Body of pancreas (tissue), 4 donors: ENCODE measurements around the gene SLC25A25. TPM values are rescaled to one million over a fixed set of nuclear protein-coding genes. Genes with fewer than 3 reads are reported as not detected.
A peak's percentile ranks its signal among the peaks of the same experiment; 100 is the strongest.

ENCODE experiments used
- ATAC-seq: fragments of 150-250 bp; one replicate; pipeline ENCODE4 v1.9.1; 2016
- DNase-seq, 4 donors: peaks; one replicate each; pipeline ENCODE4 v3.0.0-alpha.2; 2019
- H3K27ac ChIP-seq, 4 donors: fragments of 200-600 bp; sonication (generic); 1 replicate in 3 of 4; 2 replicates in 1 of 4; pipeline versions ENCODE4 v1.5.1 to v1.6.1; 2016 to 2019; ENCODE audit warnings: mild to moderate bottlenecking in 1 of 4, mixed read lengths in 1 of 4, moderate library complexity in 1 of 4
- H3K27me3 ChIP-seq, 2 donors: fragments of 200-600 bp; sonication (generic); one replicate each; pipeline ENCODE4 v1.6.0; 2016; ENCODE audit warnings: mild to moderate bottlenecking in 1 of 2
- H3K36me3 ChIP-seq, 2 donors: fragments of 200-600 bp; sonication (generic); replicated peaks in 1 of 2; 2 replicates each; pipeline ENCODE4 v1.5.1; 2016; ENCODE audit warnings: low read depth in 2 of 2; ENCODE audit not compliant: insufficient read depth in 1 of 2
- H3K4me1 ChIP-seq: fragments of 200-600 bp; sonication (generic); one replicate; pipeline ENCODE4 v1.6.0; 2016
- H3K4me3 ChIP-seq, 2 donors: fragments of 200-600 bp; sonication (generic); 1 replicate in 1 of 2; 2 replicates in 1 of 2; pipeline ENCODE4 v1.5.1; 2016 to 2019
- H3K9me3 ChIP-seq, 3 donors: fragments of 200-600 bp; sonication (generic); 1 replicate in 2 of 3; 2 replicates in 1 of 3; pipeline ENCODE4 v1.5.1; 2016
- POLR2A ChIP-seq, 3 donors: fragments of 450-650 bp; IDR thresholded peaks; one replicate each; pipeline ENCODE4 v1.6.1; 2016; ENCODE audit warnings: antibody characterized with exemption in 3 of 3, mild to moderate bottlenecking in 2 of 3
- WGBS, 2 donors: methylation state at CpG; one replicate each; pipeline ENCODE4 v1.1.5; 2017; 5-methylcytosine and 5-hydroxymethylcytosine counted together
- intact Hi-C: fragments of 100-400 bp; cut with DNase I; formaldehyde crosslinking; loops from one replicate; pipeline ENCODE4 v1.15.1; 2023
- total RNA-seq, 2 donors: library from RNA; depleted of rRNA; stranded (reverse); fragments of >200 nt; gene quantifications; one replicate each; pipeline ENCODE4 v1.1.0, GENCODE V29; 2016
- TF ChIP-seq, protein P1 (sequence below), 7 experiments: fragments of 450-650 bp in 4 of 7; fragments of 200-600 bp in 3 of 7; sonication (generic) in 3 of 7; IDR thresholded peaks; one replicate each; pipeline ENCODE4 v1.5.1; 2016 to 2019; ENCODE audit warnings: antibody characterized with exemption in 7 of 7

The SLC25A25 gene
- total RNA-seq, 2 donors from 2014 or later, result 31.4 to 36.6 TPM

DNA sequence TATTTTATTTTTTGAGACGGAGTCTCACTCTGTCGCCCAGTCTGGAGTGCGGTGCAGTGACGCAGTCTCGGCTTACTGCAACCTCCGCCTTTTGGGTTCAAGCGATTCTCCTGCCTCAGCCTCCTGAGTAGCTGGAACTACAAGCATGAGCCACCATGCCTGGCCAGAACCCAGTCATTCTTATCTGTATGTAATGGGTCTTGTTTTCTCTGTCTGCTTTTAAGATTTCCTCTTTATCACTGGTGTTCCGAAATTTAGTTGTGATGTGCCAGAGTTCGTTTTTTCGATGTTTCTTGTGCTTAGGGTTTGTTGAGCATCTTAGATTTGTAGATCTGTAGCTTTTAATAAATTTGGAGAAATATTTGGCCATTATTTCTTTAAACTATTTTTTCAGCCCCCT lies 19.2 kb downstream of the SLC25A25 start:
- ATAC-seq (no peak), DNase-seq (no peak)
- Histone ChIP-seq H3K9me3 (no peaks in the 10 kb centered on the region), H3K4me3 (no peak overlapping the region), H3K27ac (no peak overlapping the region), H3K4me1 (peaks cover 5% of the 10 kb centered on the region), H3K27me3 (no peaks in the 10 kb centered on the region), H3K36me3 (no peaks in the 10 kb centered on the region)
- intact Hi-C loops, result no loop called here
- whole genome bisulfite sequencing, 2 donors, result 68 to 77% methylated on average over 10 of the region's 10 CpGs
- TF ChIP-seq, protein P1, sequence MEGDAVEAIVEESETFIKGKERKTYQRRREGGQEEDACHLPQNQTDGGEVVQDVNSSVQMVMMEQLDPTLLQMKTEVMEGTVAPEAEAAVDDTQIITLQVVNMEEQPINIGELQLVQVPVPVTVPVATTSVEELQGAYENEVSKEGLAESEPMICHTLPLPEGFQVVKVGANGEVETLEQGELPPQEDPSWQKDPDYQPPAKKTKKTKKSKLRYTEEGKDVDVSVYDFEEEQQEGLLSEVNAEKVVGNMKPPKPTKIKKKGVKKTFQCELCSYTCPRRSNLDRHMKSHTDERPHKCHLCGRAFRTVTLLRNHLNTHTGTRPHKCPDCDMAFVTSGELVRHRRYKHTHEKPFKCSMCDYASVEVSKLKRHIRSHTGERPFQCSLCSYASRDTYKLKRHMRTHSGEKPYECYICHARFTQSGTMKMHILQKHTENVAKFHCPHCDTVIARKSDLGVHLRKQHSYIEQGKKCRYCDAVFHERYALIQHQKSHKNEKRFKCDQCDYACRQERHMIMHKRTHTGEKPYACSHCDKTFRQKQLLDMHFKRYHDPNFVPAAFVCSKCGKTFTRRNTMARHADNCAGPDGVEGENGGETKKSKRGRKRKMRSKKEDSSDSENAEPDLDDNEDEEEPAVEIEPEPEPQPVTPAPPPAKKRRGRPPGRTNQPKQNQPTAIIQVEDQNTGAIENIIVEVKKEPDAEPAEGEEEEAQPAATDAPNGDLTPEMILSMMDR (IDR thresholded peaks at IDR 0.05), result no peak
- no peak for TF ChIP-seq POLR2A (IDR thresholded peaks at IDR 0.05)

GRCh38 chr9:128088253-128088945 lies 20.4 kb downstream of the SLC25A25 start:
- DNase-seq, result no peak
- WGBS, 2 donors, result 75 to 83% methylated on average over 9 of the region's 9 CpGs
- no peaks in the 10 kb centered on the region for H3K27me3 ChIP-seq
- no peaks in the 10 kb centered on the region for H3K36me3 ChIP-seq
- TF ChIP-seq, protein P1 (IDR thresholded peaks at IDR 0.05), result no peak
- TF ChIP-seq POLR2A (IDR thresholded peaks at IDR 0.05), result no peak
- no peaks in the 10 kb centered on the region for H3K9me3 ChIP-seq
- no peak overlapping the region for H3K4me3 ChIP-seq
- intact Hi-C loops, result no loop called here
- peaks cover 10% of the 10 kb centered on the region for H3K4me1 ChIP-seq
- H3K27ac ChIP-seq, result no peak overlapping the region
- ATAC-seq, result no peak

DNA sequence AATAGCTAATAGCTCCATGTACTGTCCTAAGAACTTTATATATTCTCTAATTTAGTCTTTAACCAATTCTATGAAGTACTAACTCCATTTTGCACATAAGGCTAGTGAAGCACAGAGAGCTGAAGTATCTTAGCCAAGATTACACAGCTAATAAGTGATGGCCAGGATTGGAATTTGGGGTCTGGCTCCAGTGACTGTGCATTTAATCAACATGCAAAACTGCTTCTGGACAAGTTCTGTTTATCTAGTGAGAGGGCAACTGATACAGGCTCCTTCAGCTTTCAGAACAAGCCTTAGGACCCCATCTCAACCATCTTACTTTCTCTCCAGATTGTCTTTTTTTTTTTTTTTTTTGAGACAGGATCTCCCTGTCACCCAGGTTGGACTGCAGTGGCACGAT lies 21.3 kb downstream of the SLC25A25 start:
- DNase-seq (no peak), ATAC-seq (no peak)
- TF ChIP-seq POLR2A (IDR thresholded peaks at IDR 0.05), result no peak
- TF ChIP-seq, protein P1 (IDR thresholded peaks at IDR 0.05), result no peak
- Histone ChIP-seq H3K4me1 (peaks cover 19% of the 10 kb centered on the region), H3K9me3 (no peaks in the 10 kb centered on the region), H3K36me3 (no peaks in the 10 kb centered on the region), H3K27ac (no peak overlapping the region), H3K4me3 (no peak overlapping the region), H3K27me3 (no peaks in the 10 kb centered on the region)
- intact Hi-C loops, result no loop called here
- 93 to 100% methylated on average over 1 of the region's 1 CpG for WGBS, 2 donors

DNA sequence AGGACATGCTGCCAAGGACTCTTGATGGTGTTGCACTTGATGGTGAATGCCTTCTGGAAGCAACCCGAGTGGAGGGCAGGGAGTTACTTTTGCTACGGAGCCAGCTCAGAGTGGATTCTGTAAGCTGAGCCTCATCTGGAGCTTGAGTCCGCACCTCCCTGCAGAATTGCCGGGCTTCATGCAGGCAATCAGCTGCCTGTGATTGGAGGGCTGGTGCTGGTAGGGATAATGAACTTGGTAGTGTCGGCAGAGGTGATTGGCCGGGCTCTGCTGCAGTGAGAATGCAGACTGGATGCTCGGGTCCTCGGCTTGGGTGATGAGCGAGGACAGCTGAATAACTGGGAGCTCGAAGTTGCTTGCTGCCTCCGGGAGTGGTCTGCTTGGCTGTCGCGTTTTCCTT lies 23.1 kb downstream of the SLC25A25 start:
- ATAC-seq (no peak), DNase-seq (peak in 1 of 4 donors; percentile 43)
- no peak overlapping the region for H3K27ac ChIP-seq
- intact Hi-C loops, result no loop called here
- H3K9me3 ChIP-seq, result no peaks in the 10 kb centered on the region
- no peaks in the 10 kb centered on the region for H3K27me3 ChIP-seq
- H3K4me3 ChIP-seq, result no peak overlapping the region
- TF ChIP-seq, protein P1 (IDR thresholded peaks at IDR 0.05), result no peak
- TF ChIP-seq POLR2A (IDR thresholded peaks at IDR 0.05), result no peak
- 82 to 86% methylated on average over 9 to 13 of the region's 13 CpGs for whole genome bisulfite sequencing, 2 donors
- no peaks in the 10 kb centered on the region for H3K36me3 ChIP-seq
- H3K4me1 ChIP-seq, result peaks cover 32% of the 10 kb centered on the region

DNA sequence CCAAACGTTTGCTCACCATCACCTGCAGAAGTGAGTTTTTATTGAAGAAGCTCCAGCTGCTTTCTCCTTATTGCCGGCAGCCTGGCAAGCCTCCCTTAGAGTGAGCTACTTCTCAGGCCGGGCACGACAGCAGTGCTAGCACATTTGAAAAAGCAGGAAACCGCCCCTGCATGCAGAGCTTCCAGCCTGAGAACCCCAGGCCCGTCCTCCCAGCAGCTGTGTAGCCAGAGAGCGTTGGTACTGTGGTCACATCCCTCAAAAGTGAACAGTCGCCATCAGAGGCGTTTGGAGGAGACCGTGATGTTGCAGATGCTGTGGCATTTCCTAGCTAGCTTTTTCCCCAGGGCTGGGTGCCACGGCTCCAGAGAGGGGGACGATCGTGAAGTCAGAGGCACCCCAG lies 23.5 kb downstream of the SLC25A25 start:
- H3K27ac ChIP-seq, result no peak overlapping the region
- H3K4me3 ChIP-seq, result no peak overlapping the region
- H3K9me3 ChIP-seq, result no peaks in the 10 kb centered on the region
- TF ChIP-seq, protein P1 (IDR thresholded peaks at IDR 0.05), result no peak
- no peak for TF ChIP-seq POLR2A (IDR thresholded peaks at IDR 0.05)
- no peak for ATAC-seq
- H3K36me3 ChIP-seq, result no peaks in the 10 kb centered on the region
- intact Hi-C loops, result no loop called here
- peaks cover 32% of the 10 kb centered on the region for H3K4me1 ChIP-seq
- WGBS, 2 donors, result 65 to 79% methylated on average over 10 to 12 of the region's 13 CpGs
- no peak for DNase-seq
- H3K27me3 ChIP-seq, result no peaks in the 10 kb centered on the region
